Neuron (in vitro differentiated cells): ENCODE data around the gene CDH4.

ENCODE experiments used
- H2AFZ ChIP-seq: one replicate; pipeline ENCODE4 v1.6.1; 2013; ENCODE audit warnings: low read depth, mild to moderate bottlenecking, inconsistent platforms, low read length, moderate library complexity
- H3K27me3 ChIP-seq: one replicate; pipeline ENCODE4 v1.6.1; 2013; ENCODE audit warnings: low read length; ENCODE audit not compliant: insufficient read depth
- H3K36me3 ChIP-seq: one replicate; pipeline ENCODE4 v1.6.1; 2013; ENCODE audit warnings: low read length; ENCODE audit not compliant: insufficient read depth
- H3K4me1 ChIP-seq: one replicate; pipeline ENCODE4 v1.6.1; 2013; ENCODE audit warnings: low read length; ENCODE audit not compliant: insufficient read depth
- H3K4me3 ChIP-seq: 2 replicates; pipeline ENCODE4 v1.5.1; 2013; ENCODE audit warnings: mild to moderate bottlenecking, low read length, moderate library complexity
- H3K9me3 ChIP-seq: one replicate; pipeline ENCODE4 v1.6.1; 2013; ENCODE audit warnings: low read length

The CDH4 gene

GRCh38 chr20:61507778-61508177, 255.7 kb downstream of the CDH4 start:
- H3K27me3 ChIP-seq: no peaks in the 10 kb centered on the region
- peaks cover 4% of the 10 kb centered on the region for H3K9me3 ChIP-seq
- no peak overlapping the region for H2AFZ ChIP-seq
- H3K4me3 ChIP-seq: no peak overlapping the region
- no peaks in the 10 kb centered on the region for H3K4me1 ChIP-seq
- no peaks in the 10 kb centered on the region for H3K36me3 ChIP-seq

- Histone ChIP-seq H3K9me3 (peaks cover 4% of the 10 kb centered on the region), H3K27me3 (no peaks in the 10 kb centered on the region), H3K36me3 (no peaks in the 10 kb centered on the region), H3K4me3 (no peak overlapping the region), H3K4me1 (peaks cover 6% of the 10 kb centered on the region), H2AFZ (no peak overlapping the region)
Measured at GRCh38 chr20:61508301-61509096, 256.4 kb downstream of the CDH4 start.

- Histone ChIP-seq H3K27me3 (no peaks in the 10 kb centered on the region), H3K4me1 (peaks cover 28% of the 10 kb centered on the region), H3K9me3 (peaks cover 2% of the 10 kb centered on the region), H2AFZ (no peak overlapping the region), H3K36me3 (no peaks in the 10 kb centered on the region), H3K4me3 (no peak overlapping the region)
Measured at GRCh38 chr20:61510778-61511330, 258.8 kb downstream of the CDH4 start.

- no peaks in the 10 kb centered on the region for H3K27me3 ChIP-seq
- H3K9me3 ChIP-seq: peaks cover 2% of the 10 kb centered on the region
- H3K4me3 ChIP-seq: no peak overlapping the region
- H2AFZ ChIP-seq: no peak overlapping the region
- H3K4me1 ChIP-seq: peaks cover 38% of the 10 kb centered on the region
- no peaks in the 10 kb centered on the region for H3K36me3 ChIP-seq
Measured at GRCh38 chr20:61512475-61512874, 260.4 kb downstream of the CDH4 start.

- peaks cover 38% of the 10 kb centered on the region for H3K4me1 ChIP-seq
- H2AFZ ChIP-seq: no peak overlapping the region
- H3K9me3 ChIP-seq: peaks cover 2% of the 10 kb centered on the region
- H3K4me3 ChIP-seq: no peak overlapping the region
- H3K27me3 ChIP-seq: no peaks in the 10 kb centered on the region
- H3K36me3 ChIP-seq: no peaks in the 10 kb centered on the region
Measured at GRCh38 chr20:61513124-61514017, 261.3 kb downstream of the CDH4 start.

- Histone ChIP-seq H3K9me3 (peaks cover 2% of the 10 kb centered on the region), H3K36me3 (no peaks in the 10 kb centered on the region), H3K4me3 (no peak overlapping the region), H3K4me1 (peaks cover 38% of the 10 kb centered on the region), H2AFZ (no peak overlapping the region), H3K27me3 (no peaks in the 10 kb centered on the region)
Measured at GRCh38 chr20:61514018-61514365, 261.9 kb downstream of the CDH4 start.

- H3K4me1 ChIP-seq: peaks cover 38% of the 10 kb centered on the region
Measured at GRCh38 chr20:61514396-61514795, 262.3 kb downstream of the CDH4 start.

GRCh38 chr20:61514805-61515505, 262.9 kb downstream of the CDH4 start:
- H3K4me1 ChIP-seq: peaks cover 38% of the 10 kb centered on the region
- no peak overlapping the region for H2AFZ ChIP-seq
- H3K27me3 ChIP-seq: no peaks in the 10 kb centered on the region
- no peaks in the 10 kb centered on the region for H3K36me3 ChIP-seq
- peaks cover 2% of the 10 kb centered on the region for H3K9me3 ChIP-seq
- no peak overlapping the region for H3K4me3 ChIP-seq

More at GRCh38 chr20:61514396-61514795, 262.3 kb downstream of the CDH4 start:
- peaks cover 2% of the 10 kb centered on the region for H3K9me3 ChIP-seq
- no peak overlapping the region for H2AFZ ChIP-seq
- no peaks in the 10 kb centered on the region for H3K36me3 ChIP-seq
- H3K4me3 ChIP-seq: no peak overlapping the region
- H3K27me3 ChIP-seq: no peaks in the 10 kb centered on the region

GRCh38 chr20:61515922-61516321, 263.9 kb downstream of the CDH4 start:
- Histone ChIP-seq H3K4me3 (no peak overlapping the region), H3K36me3 (no peaks in the 10 kb centered on the region), H2AFZ (no peak overlapping the region), H3K4me1 (peaks cover 45% of the 10 kb centered on the region), H3K27me3 (no peaks in the 10 kb centered on the region), H3K9me3 (peaks cover 2% of the 10 kb centered on the region)

- Histone ChIP-seq H3K4me3 (no peak overlapping the region), H2AFZ (no peak overlapping the region), H3K27me3 (no peaks in the 10 kb centered on the region), H3K36me3 (no peaks in the 10 kb centered on the region), H3K9me3 (peaks cover 2% of the 10 kb centered on the region), H3K4me1 (peaks cover 48% of the 10 kb centered on the region)
Measured at GRCh38 chr20:61516346-61517208, 264.5 kb downstream of the CDH4 start.

GRCh38 chr20:61517419-61517818, 265.4 kb downstream of the CDH4 start:
- no peaks in the 10 kb centered on the region for H3K9me3 ChIP-seq
- H3K36me3 ChIP-seq: no peaks in the 10 kb centered on the region
- H2AFZ ChIP-seq: no peak overlapping the region
- peaks cover 48% of the 10 kb centered on the region for H3K4me1 ChIP-seq
- no peaks in the 10 kb centered on the region for H3K27me3 ChIP-seq
- H3K4me3 ChIP-seq: no peak overlapping the region

- H2AFZ ChIP-seq: no peak overlapping the region
- no peak overlapping the region for H3K4me3 ChIP-seq
- no peaks in the 10 kb centered on the region for H3K36me3 ChIP-seq
- H3K27me3 ChIP-seq: no peaks in the 10 kb centered on the region
- H3K4me1 ChIP-seq: peaks cover 42% of the 10 kb centered on the region
- H3K9me3 ChIP-seq: no peaks in the 10 kb centered on the region
Measured at GRCh38 chr20:61518424-61518951, 266.4 kb downstream of the CDH4 start.
